ENCODE measurements around the gene MUC4.

- TF ChIP-seq CTCF (IDR thresholded peaks at IDR 0.05) (no peak), EZH2 (IDR thresholded peaks at IDR 0.05) (no peak)
These were observed 72.1 kb downstream of the MUC4 start for GRCh38 chr3:195739561-195740111.

Data from neural progenitor cell (in vitro differentiated cells).